K562 (cell line): ENCODE data around the gene BID. TPM values are rescaled to one million over a fixed set of nuclear protein-coding genes. Genes with fewer than 3 reads are reported as not detected.

Source experiments
- BMI1 ChIP-seq: fragments of 150-350 bp; IDR thresholded peaks from 2 replicates; pipeline ENCODE4 v1.6.1; 2014; ENCODE audit warnings: low read length
- IFI16 ChIP-seq: fragments of 250-450 bp; sonication (Bioruptor Pico); IDR thresholded peaks from 2 replicates; pipeline ENCODE4 v2.1.2; 2022; ENCODE audit warnings: mild to moderate bottlenecking, inconsistent platforms
- KAT7 ChIP-seq: sonication (generic); formaldehyde crosslinking; IDR thresholded peaks from 2 replicates; pipeline ENCODE4 v1.8.0; 2022; ENCODE audit warnings: missing genetic modification reagents, mild to moderate bottlenecking, borderline replicate concordance
- KDM2B ChIP-seq: fragments of 250-450 bp; sonication (Bioruptor Pico); IDR thresholded peaks from 2 replicates; pipeline ENCODE4 v1.8.0; 2021; ENCODE audit warnings: mild to moderate bottlenecking, moderate library complexity
- KLF6 ChIP-seq: fragments of 250-450 bp; sonication (Bioruptor Pico); IDR thresholded peaks from 2 replicates; pipeline ENCODE4 v1.4.0; 2020; ENCODE audit warnings: mild to moderate bottlenecking, moderate library complexity, borderline replicate concordance
- MYBL2 ChIP-seq, 2 experiments: fragments of 450-650 bp in 1 of 2; sonication (generic) in 1 of 2; formaldehyde crosslinking in 1 of 2; IDR thresholded peaks; 2 replicates each; pipeline versions ENCODE4 v1.6.1 to v1.8.1; 2017 to 2022; ENCODE audit warnings: borderline replicate concordance in 1 of 2, inconsistent platforms in 1 of 2, low read depth in 1 of 2, mild to moderate bottlenecking in 1 of 2, missing genetic modification reagents in 1 of 2, moderate library complexity in 1 of 2
- POLR3G ChIP-seq: IDR thresholded peaks from 2 replicates; pipeline ENCODE4 v1.6.1; 2011; ENCODE audit not compliant: insufficient read length, insufficient replicate concordance; ENCODE audit errors: extremely low read depth
- RBM14 ChIP-seq: fragments of 200-400 bp; formaldehyde crosslinking; IDR thresholded peaks from 2 replicates; pipeline ENCODE4 v1.6.1; 2018; ENCODE audit warnings: low read depth, mild to moderate bottlenecking, low read length, moderate library complexity, borderline replicate concordance; ENCODE audit not compliant: insufficient read depth
- RHOXF2B ChIP-seq: fragments of 250-450 bp; sonication (Bioruptor Pico); conservative IDR thresholded peaks from 2 replicates; pipeline ENCODE4 v1.5.1; 2021
- RNF2 ChIP-seq: sonication (generic); IDR thresholded peaks from 2 replicates; pipeline ENCODE4 v1.6.1; 2016
- SMARCE1 ChIP-seq: fragments of 450-650 bp; IDR thresholded peaks from 2 replicates; pipeline ENCODE4 v1.7.1; 2016; ENCODE audit warnings: mild to moderate bottlenecking
- TAF9B ChIP-seq: fragments of 450-650 bp; IDR thresholded peaks from 2 replicates; pipeline ENCODE4 v1.6.1; 2018; ENCODE audit warnings: mild to moderate bottlenecking; ENCODE audit not compliant: partially characterized antibody
- TARDBP ChIP-seq: fragments of 450-650 bp; IDR thresholded peaks from 2 replicates; pipeline ENCODE4 v1.6.1; 2016
- TRIM24 ChIP-seq, 2 experiments: fragments of 450-650 bp; IDR thresholded peaks; 2 replicates each; pipeline ENCODE4 v1.6.1; 2016
- ZNF41 ChIP-seq: fragments of 250-450 bp; sonication (Bioruptor Pico); conservative IDR thresholded peaks from 2 replicates; pipeline ENCODE4 v1.4.0; 2020; ENCODE audit warnings: mild to moderate bottlenecking
- ZNF436 ChIP-seq: fragments of 250-450, 450-650 bp; sonication (Bioruptor Pico); formaldehyde crosslinking; IDR thresholded peaks from 2 replicates; pipeline ENCODE4 v1.7.0; 2020; ENCODE audit warnings: mild to moderate bottlenecking
- ZNF444 ChIP-seq: fragments of 250-450 bp; sonication (Bioruptor Pico); IDR thresholded peaks from 2 replicates; pipeline ENCODE4 v1.4.0; 2020; ENCODE audit warnings: mild to moderate bottlenecking, moderate library complexity
- polyA plus RNA-seq, 8 experiments: library from polyadenylated mRNA; depleted of rRNA in 4 of 8; stranded (reverse) in 5 of 8; unstranded in 3 of 8; fragments of >200 nt; fragmentation: Nextera tagmentation in 2 of 8; fragmentation: Illumina TruSeq in 1 of 8; extraction: Ambion mirVana in 2 of 8; extraction: Trizol in 1 of 8; gene quantifications; 2 replicates each; pipeline versions ENCODE4 v1.2.1 to v1.2.3, GENCODE V29; 2011 to 2014; ENCODE audit warnings: inconsistent platforms in 1 of 8, missing spikeins in 1 of 8
- total RNA-seq, 7 experiments: library from RNA; depleted of rRNA in 6 of 7; stranded (reverse); fragments of >200 nt in 6 of 7; fragmentation: Illumina TruSeq in 2 of 7; extraction: Trizol in 2 of 7; gene quantifications; 2 replicates each; pipeline versions ENCODE4 v1.2.1 to v1.2.3, GENCODE V29; 2011 to 2021; ENCODE audit warnings: low replicate concordance in 1 of 7
- TF ChIP-seq, protein P1 (sequence below), 2 experiments: IDR thresholded peaks in 1 of 2; conservative IDR thresholded peaks in 1 of 2; 2 replicates each; pipeline ENCODE4 v1.6.1; 2016; ENCODE audit warnings: low read depth in 2 of 2, mild to moderate bottlenecking in 1 of 2, missing compliant biosample characterization in 1 of 2, missing genetic modification characterization in 1 of 2, moderate library complexity in 1 of 2
- TF ChIP-seq, protein P2 (sequence below): IDR thresholded peaks from 2 replicates; pipeline ENCODE4 v1.6.1; 2016; ENCODE audit warnings: missing genetic modification characterization, missing compliant biosample characterization
- TF ChIP-seq, protein P3 (sequence below): fragments of 450-650 bp; IDR thresholded peaks from 2 replicates; pipeline ENCODE4 v1.6.1; 2018; ENCODE audit not compliant: partially characterized antibody

Gene BID
- total and polyA plus RNA-seq, 9 of the 15 experiments (the other 6 are each of a cell fraction or from before 2014, with no cell fraction given), result 5.2 to 209 (median 63.7) TPM

DNA sequence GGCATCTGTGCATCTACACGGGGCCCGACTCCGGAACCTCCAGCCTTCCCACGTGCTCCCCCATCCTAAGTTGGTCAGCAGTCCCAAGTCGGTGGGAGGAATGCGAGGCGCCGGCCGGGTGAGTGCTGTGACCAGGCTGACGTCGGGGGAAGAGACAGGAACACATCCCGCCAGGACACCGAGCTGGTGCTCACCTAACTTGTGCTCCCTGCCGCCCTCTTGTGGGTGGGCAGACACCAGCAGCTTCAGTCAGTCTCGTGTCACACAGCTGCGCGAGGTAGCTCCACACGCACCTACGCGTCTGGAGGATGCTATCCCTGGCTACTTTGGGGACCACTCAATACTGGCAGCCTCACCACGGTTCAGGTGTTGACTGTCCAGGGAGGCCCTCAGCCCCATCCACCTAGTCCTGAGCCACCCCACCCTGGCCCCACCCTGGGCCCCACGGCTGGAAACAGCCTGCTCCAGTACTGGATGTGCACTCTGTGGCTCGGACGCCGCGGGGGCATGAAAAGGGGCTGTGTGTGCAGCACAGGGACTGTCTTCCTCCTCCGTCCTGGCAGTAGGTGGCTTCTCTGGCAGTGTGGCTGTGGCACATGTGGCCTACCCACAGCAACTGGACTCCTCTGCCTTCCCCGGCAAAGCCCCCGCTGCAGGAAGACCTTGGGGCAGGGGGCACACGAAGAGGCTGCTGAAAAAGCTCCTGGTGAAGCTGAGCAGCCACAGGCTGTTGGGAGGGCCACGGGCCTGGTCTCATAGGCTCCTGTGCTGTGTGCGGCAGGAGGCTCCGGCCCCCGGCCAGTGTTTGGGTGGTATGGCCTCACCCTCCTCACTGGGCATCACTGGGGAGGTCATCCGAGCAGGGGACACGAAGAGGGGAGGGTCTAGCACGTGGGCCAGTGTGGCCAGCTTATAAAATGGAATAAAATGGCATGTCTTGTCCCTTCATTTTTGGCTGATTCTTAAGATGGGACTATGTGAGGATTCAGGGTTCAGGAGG is 11.2 kb upstream of the BID start (continued):
- TF ChIP-seq IFI16 (CRISPR knock-in tag), result no peak
- no peak for TF ChIP-seq TARDBP
- TF ChIP-seq POLR3G, result no peak
- no peak for TF ChIP-seq RBM14
- TF ChIP-seq MYBL2 (IDR thresholded peaks at IDR 0.05; ENCODE audit: low read depth), result no peak
- TF ChIP-seq MYBL2 (CRISPR knock-in tag; IDR thresholded peaks at IDR 0.05; ENCODE audit: borderline replicate concordance), result no peak
- TF ChIP-seq BMI1, result no peak
- TF ChIP-seq KAT7 (CRISPR knock-in tag), result no peak
- no peak for TF ChIP-seq KDM2B (CRISPR knock-in tag)
- TF ChIP-seq RNF2, result no peak
- 0 out of 4 replicates have a peak, but pooled peaks of 1 of the 2 experiments have one; percentile 22 for TF ChIP-seq TRIM24 (IDR thresholded peaks at IDR 0.05)
- no peak for TF ChIP-seq ZNF41
- TF ChIP-seq RHOXF2B, result no peak
- TF ChIP-seq, protein P1, sequence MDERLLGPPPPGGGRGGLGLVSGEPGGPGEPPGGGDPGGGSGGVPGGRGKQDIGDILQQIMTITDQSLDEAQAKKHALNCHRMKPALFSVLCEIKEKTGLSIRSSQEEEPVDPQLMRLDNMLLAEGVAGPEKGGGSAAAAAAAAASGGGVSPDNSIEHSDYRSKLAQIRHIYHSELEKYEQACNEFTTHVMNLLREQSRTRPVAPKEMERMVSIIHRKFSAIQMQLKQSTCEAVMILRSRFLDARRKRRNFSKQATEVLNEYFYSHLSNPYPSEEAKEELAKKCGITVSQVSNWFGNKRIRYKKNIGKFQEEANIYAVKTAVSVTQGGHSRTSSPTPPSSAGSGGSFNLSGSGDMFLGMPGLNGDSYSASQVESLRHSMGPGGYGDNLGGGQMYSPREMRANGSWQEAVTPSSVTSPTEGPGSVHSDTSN (CRISPR knock-in tag; IDR thresholded peaks at IDR 0.05; ENCODE audit: low read depth), result no peak
- TF ChIP-seq, protein P1 (tag; conservative IDR thresholded peaks at IDR 0.05; ENCODE audit: low read depth), result no peak
- TF ChIP-seq TAF9B, result no peak
- no peak for TF ChIP-seq ZNF444 (CRISPR knock-in tag)
- TF ChIP-seq, protein P2, sequence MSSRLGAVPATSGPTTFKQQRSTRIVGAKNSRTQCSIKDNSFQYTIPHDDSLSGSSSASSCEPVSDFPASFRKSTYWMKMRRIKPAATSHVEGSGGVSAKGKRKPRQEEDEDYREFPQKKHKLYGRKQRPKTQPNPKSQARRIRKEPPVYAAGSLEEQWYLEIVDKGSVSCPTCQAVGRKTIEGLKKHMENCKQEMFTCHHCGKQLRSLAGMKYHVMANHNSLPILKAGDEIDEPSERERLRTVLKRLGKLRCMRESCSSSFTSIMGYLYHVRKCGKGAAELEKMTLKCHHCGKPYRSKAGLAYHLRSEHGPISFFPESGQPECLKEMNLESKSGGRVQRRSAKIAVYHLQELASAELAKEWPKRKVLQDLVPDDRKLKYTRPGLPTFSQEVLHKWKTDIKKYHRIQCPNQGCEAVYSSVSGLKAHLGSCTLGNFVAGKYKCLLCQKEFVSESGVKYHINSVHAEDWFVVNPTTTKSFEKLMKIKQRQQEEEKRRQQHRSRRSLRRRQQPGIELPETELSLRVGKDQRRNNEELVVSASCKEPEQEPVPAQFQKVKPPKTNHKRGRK (tag), result no peak
- TF ChIP-seq ZNF436 (CRISPR knock-in tag), result no peak
- TF ChIP-seq, protein P3, sequence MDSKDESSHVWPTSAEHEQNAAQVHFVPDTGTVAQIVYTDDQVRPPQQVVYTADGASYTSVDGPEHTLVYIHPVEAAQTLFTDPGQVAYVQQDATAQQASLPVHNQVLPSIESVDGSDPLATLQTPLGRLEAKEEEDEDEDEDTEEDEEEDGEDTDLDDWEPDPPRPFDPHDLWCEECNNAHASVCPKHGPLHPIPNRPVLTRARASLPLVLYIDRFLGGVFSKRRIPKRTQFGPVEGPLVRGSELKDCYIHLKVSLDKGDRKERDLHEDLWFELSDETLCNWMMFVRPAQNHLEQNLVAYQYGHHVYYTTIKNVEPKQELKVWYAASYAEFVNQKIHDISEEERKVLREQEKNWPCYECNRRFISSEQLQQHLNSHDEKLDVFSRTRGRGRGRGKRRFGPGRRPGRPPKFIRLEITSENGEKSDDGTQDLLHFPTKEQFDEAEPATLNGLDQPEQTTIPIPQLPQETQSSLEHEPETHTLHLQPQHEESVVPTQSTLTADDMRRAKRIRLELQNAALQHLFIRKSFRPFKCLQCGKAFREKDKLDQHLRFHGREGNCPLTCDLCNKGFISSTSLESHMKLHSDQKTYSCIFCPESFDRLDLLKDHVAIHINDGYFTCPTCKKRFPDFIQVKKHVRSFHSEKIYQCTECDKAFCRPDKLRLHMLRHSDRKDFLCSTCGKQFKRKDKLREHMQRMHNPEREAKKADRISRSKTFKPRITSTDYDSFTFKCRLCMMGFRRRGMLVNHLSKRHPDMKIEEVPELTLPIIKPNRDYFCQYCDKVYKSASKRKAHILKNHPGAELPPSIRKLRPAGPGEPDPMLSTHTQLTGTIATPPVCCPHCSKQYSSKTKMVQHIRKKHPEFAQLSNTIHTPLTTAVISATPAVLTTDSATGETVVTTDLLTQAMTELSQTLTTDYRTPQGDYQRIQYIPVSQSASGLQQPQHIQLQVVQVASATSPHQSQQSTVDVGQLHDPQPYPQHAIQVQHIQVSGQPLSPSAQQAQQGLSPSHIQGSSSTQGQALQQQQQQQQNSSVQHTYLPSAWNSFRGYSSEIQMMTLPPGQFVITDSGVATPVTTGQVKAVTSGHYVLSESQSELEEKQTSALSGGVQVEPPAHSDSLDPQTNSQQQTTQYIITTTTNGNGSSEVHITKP, result no peak
- no peak for TF ChIP-seq SMARCE1
- TF ChIP-seq KLF6 (CRISPR knock-in tag), result no peak
